Epithelial cell of esophagus (primary cell): ENCODE measurements around the gene SLC7A8.
"Not testable (repeated sequence)": the region's sequence is repeated elsewhere in the genome, so short reads cannot be mapped to it uniquely, and the experiment has no call there.

Source experiments
- DNase-seq: peaks from one replicate; pipeline ENCODE4 v3.0.0; 2010; ENCODE audit warnings: low read depth
- H3K4me3 ChIP-seq: 2 replicates; pipeline ENCODE4 v1.5.1; 2011; ENCODE audit warnings: mild to moderate bottlenecking, low read length, control low read depth
- TF ChIP-seq, protein P1 (sequence below): IDR thresholded peaks from 2 replicates; pipeline ENCODE4 v1.5.1; 2011; ENCODE audit warnings: low read depth, mild to moderate bottlenecking, low read length, control low read depth, inconsistent platforms; ENCODE audit not compliant: insufficient read depth; ENCODE audit errors: missing control alignments

SLC7A8 gene

DNA sequence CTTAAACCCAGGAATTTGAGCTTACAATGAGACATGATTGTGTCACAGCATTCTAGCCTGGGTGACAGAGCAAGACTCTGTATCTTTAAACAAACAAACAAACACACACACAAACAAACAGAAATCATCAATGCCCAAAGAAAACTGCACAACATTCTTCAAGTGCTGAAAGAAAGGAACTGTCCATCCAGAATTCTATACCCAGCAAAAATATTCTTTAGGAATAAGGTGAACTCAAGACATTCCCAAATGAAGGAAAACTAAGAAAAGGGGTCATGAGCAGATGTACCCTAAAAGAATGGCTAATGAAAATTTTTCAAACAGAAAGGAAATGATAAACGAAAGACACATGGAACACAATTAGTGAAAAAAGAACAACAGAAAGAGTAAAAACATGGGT lies 32.0 kb upstream of the SLC7A8 start:
- TF ChIP-seq, protein P1, sequence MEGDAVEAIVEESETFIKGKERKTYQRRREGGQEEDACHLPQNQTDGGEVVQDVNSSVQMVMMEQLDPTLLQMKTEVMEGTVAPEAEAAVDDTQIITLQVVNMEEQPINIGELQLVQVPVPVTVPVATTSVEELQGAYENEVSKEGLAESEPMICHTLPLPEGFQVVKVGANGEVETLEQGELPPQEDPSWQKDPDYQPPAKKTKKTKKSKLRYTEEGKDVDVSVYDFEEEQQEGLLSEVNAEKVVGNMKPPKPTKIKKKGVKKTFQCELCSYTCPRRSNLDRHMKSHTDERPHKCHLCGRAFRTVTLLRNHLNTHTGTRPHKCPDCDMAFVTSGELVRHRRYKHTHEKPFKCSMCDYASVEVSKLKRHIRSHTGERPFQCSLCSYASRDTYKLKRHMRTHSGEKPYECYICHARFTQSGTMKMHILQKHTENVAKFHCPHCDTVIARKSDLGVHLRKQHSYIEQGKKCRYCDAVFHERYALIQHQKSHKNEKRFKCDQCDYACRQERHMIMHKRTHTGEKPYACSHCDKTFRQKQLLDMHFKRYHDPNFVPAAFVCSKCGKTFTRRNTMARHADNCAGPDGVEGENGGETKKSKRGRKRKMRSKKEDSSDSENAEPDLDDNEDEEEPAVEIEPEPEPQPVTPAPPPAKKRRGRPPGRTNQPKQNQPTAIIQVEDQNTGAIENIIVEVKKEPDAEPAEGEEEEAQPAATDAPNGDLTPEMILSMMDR: no peak
- no peak for DNase-seq
- no peak overlapping the region for H3K4me3 ChIP-seq

GRCh38 chr14:23209651-23210423 lies 26.4 kb upstream of the SLC7A8 start:
- TF ChIP-seq, protein P1: no peak
- DNase-seq: peak; percentile 98
- H3K4me3 ChIP-seq: no peak overlapping the region

DNA sequence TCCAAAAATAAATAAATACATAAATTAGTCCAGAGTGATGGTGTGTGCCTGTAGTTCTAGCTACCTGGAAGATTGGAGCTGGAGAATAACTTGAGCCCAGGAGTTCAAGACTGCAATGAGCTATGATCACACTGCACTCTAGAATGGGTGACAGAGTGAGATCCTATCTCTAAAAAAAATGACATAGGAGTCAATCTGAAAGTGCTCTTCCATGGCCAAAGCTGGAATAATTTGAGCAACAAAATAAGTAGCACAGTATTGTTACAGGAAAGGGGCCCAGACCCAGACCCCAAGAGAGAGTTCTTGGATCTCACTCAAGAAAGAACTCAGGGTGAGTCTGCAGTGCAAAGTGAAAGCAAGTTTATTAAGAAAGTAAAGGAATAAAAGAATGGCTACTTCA lies 24.9 kb upstream of the SLC7A8 start:
- no peak for DNase-seq
- TF ChIP-seq, protein P1: no peak
- no peak overlapping the region for H3K4me3 ChIP-seq

DNA sequence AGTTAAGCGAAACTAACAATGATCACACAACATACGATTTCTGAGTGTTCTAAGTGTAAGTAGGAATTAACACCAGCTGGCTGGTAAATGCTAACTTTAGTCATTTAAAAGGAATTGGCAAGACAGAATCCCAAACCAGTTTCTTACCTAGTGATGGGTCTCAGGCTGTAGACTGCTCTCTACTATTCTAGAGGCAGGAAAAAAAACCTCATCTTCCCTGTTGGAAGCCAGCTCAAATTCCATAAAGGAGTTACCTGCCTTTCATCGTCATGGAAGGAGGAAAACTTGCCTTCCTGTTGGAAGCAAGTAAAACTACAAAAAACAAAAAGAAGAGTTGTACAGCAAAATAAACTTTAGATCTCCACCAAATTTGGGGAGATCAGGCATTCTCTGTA lies 23.7 kb upstream of the SLC7A8 start:
- DNase-seq: no peak
- TF ChIP-seq, protein P1: no peak
- H3K4me3 ChIP-seq: no peak overlapping the region

GRCh38 chr14:23206422-23207145 lies 23.1 kb upstream of the SLC7A8 start:
- TF ChIP-seq, protein P1: no peak
- H3K4me3 ChIP-seq: no peak overlapping the region
- DNase-seq: no peak

DNA sequence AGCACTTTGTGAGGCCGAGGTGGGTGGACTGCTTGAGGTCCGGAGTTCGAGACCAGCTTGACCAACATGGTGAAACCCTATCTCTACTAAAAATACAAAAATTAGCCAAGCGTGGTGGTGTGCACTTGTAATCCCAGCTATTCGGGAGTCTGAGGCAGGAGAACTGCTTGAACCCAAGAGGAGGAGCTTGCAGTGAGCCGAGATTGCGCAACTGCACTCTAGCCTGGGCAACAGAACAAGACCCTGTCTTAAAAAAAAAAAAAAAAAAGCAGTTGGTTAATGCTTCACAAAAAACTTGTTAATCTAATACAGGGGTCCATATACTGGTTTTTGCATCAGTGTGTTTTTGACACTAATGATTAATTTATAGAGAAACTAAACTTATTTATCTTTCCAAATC lies 18.5 kb upstream of the SLC7A8 start:
- TF ChIP-seq, protein P1: no peak

DNA sequence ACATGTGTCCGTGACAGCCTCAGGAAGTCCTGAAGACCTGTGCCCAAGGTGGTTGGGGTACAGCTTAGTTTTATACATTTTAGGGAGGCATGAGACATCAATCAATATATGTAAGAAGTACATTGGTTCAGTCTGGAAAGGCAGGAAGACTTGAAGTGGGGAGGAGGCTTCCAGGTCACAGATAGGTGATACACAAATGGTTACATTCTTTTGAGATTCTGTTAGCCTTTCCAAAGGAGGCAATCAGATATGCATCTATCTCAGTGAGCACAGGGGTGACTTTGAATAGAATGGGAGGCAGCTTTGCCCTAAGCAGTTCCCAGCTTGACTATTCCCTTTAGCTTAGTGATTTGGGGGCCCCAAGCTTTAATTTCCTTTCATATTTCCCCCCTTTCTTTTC lies 15.7 kb upstream of the SLC7A8 start:
- not testable (repeated sequence) for DNase-seq, H3K4me3 ChIP-seq

More for the DNA sequence above, 18.5 kb upstream of the SLC7A8 start:
- DNase-seq: no peak
- no peak overlapping the region for H3K4me3 ChIP-seq

DNA sequence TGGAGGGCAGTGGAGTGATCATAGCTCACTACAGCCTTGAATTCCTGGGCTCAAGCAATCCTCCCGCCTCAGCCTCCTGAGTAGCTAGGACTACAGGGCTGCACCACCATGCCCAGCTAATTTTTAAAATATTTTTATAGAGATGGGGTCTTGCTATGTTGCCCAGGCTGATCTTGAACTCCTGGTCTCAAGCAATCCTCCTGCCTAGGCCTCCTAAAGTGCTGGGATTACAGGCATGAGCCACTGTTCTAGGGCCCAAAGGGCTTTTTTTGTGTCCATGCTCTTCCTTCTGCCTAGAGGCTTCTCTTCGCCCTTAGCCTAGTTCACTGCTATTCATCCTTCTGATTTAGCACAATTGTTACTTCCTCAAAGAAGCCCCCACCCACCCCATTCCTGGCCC lies 13.0 kb upstream of the SLC7A8 start:
- DNase-seq, H3K4me3 ChIP-seq: not testable (repeated sequence)
